SIG-M5 treated with dmso at 0.1 percent for 504 hours (cell line): ENCODE data around the gene EXD2.
"Not testable (repeated sequence)": the region's sequence is repeated elsewhere in the genome, so short reads cannot be mapped to it uniquely, and the experiment has no call there.

Source experiments
- DNase-seq: peaks from one replicate; lab custom pipeline; 2025; ENCODE audit not compliant: unreplicated experiment; lab: John Stamatoyannopoulos, UW

EXD2 gene, protein sequence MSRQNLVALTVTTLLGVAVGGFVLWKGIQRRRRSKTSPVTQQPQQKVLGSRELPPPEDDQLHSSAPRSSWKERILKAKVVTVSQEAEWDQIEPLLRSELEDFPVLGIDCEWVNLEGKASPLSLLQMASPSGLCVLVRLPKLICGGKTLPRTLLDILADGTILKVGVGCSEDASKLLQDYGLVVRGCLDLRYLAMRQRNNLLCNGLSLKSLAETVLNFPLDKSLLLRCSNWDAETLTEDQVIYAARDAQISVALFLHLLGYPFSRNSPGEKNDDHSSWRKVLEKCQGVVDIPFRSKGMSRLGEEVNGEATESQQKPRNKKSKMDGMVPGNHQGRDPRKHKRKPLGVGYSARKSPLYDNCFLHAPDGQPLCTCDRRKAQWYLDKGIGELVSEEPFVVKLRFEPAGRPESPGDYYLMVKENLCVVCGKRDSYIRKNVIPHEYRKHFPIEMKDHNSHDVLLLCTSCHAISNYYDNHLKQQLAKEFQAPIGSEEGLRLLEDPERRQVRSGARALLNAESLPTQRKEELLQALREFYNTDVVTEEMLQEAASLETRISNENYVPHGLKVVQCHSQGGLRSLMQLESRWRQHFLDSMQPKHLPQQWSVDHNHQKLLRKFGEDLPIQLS

DNA sequence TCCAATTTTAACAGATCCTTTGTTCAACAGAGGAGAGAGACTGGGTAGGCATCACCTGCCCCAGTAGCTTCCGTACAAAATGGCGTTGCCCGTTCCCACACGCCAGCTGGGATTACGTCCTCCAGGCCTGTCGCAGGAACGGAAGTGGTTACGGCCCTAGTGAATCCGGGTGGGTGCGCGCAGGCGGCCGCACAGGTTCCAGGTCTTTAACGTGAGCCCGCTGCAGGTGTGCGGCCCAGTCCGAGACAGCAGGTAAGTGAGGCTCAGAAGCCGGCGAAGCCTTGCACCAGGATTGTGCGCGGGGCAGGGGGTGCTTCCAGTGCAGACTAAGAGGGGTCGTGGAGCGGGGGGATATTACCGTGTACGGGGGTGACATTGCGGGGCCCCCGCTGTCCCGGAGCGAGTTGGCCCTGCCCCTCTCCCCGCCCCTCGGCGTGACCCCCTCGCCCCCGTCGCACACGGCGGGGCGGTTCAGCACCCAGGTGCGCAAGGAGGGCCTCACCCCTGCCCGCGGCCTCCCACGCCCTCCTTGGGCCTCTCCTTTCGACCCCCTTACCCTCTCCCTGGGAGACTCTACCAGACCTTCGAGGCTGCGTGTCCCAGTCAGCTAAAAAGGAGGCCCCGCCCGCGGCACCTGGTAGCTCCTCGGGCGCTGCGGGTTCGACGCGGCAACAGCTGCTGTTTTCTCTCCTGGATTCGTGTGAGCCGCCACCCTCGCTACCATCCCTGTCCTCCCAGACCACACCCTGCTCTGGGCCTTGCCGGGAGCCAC, at the start of gene EXD2:
Gene EXD2, plus strand, starts transcription at position 159 of the 772 bp plus-strand sequence. CDS start 17,973 bp downstream, outside the sequence.
- DNase-seq, result peak; percentile 86

DNA sequence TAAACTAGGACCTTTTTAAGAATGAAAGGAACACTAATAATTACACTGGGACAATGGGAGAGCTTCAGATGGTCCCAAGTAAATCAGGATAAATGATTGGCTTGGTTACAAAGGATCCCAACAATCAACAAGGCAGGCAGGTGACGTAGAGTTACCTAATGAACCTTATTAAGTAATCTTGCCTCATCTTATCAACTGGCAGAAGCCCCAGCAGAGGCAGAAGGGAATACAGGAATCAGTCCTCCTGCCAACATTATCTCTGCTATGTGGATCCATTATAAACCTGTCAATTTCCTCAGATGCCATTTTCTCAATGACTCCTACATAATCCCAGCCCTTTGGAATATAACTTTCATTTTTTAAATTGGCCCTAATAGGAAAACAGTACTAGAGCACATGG, 49.7 kb upstream of the EXD2 start:
- no peak for DNase-seq

DNA sequence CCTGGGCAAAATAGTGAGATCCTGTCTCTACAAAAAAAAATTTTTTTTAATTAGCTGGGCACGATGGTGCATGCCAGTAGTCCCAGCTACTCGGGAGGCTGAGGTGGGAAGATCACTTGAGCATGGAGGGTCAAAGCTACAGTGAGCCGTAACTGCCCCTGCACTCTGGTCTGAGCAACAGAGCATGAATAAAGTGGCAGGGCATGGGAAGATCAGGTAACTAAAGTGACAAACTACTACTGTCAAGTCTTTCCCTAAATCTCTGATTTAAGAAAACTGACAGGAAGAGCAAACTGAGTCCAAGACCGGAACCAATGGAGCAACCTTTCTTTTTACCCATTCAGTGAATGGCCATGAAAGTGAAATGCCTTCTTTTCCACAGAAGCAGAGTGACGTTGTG, 49.2 kb upstream of the EXD2 start:
- DNase-seq, result no peak

DNA sequence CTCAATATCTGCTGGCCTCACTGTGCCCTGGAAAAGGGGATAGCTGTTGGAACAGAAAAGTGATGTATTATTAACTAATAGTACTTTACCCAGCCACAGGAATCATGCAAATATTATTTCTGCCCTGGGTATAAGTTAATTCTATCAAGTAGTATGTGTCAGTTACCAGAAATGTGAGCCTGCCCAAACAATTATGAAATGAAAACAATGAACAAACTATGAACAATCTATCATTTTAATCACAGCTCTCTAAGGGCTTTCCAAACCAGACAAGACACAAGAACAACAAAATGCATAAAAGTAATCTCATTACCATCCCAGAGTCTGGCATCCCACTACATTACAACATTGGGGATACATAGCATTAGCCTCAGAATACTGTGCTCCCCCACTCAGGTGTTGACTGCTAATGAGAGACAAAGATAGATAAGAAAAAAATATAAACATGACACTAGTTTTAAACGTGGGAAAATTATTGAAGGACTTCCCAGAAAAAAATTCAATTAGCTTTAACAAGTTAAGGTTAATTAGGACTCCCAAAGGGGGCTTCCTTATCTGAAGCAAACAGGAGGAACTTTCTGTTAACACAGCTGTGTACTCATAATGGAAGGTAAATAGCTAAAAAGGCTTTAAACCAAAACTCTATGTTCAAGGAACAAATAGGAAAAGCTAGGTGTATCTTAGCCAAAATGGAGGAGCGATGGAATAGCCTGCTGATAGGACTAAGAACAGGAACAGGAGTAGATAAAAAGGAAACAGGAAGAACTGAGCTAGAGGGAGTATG, 41.6 kb upstream of the EXD2 start:
- DNase-seq, result no peak

DNA sequence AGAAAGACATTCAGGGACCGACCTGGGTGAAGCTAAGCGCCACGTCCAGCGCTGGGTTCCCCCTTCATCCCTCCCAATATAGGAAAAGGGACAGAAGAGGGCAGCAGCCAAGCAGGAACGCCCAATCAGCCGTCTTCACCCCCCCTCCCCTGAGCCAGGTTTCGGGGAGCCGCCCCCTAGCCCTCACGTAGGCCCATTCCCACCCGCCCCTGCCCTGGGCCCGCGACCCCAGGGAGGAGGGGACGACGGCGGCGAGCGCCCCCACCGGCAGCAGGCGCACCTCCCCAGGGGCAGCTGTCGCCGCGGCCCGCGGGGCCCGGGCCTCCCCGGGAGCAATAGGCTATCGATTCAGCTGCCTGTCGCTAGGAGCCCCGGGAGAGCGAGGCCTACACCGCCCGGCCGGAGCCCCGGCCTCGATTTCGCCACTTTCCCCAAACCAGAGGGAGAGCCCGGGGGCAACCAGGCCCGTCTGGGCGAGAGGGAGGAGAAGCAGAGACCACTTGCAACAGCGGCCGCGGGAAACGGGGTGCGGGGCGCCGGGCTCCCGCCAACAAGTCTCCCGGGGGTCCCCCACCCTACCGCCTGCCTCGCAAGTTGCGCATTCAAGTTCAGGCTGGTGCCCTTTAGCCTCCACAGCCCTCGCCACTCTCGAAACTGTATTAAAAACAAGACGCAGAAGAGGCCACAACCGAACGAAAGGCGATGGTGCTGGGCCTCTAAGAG, 39.7 kb upstream of the EXD2 start:
- DNase-seq, result peak; percentile 71

DNA sequence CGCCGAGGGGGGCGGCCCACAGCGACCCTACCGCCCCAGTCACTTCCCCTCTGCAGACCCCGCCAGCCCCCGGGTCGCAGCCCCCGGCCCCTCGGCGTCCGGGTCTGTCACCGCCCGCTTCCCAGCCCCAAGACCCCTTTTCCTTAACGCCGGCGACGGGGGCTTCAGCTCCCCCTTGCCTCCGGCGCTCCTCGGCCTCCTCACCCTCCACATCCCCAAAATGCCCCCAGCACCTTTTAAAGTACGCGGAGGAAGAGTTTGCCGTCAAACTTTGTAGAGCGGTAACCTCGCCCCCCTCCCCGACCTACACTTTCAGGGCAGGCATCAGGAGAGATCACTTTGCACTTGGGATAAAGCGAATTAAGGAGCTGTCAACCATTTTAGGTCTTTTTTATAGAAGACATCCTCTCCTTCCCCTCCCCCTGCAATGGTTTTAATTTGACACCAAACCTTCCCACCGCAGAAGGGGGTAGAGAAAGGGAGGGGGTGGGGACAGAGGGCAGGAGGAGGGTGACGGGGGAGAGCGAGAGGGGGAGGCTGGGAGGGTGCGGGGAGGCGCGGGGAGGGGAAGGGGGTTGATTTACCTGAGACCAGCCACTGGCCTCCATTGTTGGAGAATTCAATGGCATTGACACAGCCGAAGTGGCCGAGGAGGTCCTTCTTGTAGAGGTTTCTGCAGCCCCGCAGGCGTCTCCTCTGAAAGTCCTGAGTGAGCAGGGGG, 39.0 kb upstream of the EXD2 start:
- DNase-seq, result peak; percentile 28

DNA sequence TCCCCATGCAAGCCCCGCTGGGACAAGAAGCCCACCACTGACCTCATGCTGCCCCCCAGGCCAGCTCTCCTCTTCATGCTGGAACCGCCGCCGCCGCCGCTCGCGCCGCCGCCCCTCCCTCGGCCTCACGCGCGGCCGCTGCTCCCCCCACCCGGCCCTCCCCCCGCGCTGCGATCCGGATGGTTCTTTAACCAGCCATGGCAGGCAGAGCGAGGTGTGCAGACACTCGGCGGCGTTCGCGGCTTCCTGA, 38.5 kb upstream of the EXD2 start, which contains the start of gene DCAF5:
Gene DCAF5, minus strand, starts transcription at position 218 of the 250 bp plus-strand sequence. Its CDS starts 141 bp downstream, at position 77.
- DNase-seq, result peak; percentile 95

DNA sequence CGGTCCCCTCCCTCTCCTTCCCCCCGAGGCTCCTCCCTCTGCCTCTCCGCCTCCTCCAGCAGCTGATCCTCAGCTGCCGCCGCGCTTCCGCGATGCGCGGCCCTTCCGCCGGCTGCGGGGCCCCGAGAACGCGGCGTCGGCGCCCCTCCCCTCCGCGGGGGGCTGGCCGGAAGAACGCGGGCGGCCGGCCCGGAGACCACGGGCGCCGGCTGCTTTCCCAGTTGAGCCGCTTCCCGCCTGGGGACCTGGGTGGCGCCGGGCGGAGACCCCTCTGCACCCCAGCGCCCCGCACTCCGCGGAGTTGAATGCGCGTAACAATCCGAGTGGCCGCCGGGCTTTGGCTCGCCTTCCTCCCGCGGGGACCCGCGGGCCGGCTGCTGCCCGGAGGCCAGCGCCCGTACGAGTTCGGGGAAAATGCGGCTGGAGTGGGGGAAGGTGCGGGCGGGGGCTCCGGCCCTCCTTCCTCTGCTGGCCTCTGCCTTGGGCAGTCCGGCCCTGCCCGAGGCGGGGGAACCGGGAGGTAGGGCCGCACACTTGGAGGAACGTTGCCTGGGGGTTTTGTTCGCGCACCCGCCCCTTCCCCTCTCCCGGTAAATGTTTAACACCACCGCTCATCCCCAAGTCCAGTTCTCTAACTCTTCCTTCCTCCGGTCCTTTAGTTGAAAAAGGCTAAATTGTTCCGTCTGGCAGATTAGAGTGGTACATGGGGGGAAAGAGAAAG, 38.0 kb upstream of the EXD2 start:
- DNase-seq, result no peak

DNA sequence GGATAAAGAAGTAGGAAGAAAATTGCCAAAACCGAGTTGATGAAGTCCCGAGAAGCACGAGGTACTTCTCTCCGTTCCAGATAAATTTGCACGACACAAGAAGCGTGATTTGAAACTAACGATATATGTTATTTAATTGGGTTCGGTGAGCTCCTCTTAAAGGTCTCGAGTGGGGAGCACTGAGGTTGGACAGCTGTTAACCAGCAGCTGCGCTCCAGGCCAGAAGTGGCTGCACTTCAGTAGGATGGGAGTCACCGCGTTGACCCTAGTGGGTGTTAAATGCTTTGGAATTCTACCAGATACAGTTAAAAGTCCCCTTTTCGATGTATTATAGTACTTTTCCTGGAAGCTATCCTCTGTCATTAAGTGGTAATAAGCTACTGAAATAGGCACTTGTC, 37.4 kb upstream of the EXD2 start:
- DNase-seq, result no peak

DNA sequence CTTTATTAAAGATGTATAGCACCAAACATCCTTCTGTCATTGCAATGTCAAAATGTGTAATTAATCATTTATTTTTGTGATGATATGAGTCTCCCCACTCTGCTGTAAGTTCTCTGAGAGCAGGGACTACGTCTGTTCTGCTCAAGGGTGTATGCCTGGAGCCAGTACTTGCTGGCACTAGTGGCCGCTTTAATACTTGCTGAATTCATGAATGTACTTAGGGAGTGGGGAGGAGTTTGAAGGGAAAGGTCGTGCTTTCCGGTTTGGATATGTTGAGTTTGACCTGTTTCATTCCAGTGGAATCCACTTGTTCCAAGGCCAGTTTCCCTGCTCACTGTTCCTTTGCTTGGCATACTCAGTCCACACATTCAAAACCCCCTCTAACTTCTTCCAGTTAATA, 36.5 kb upstream of the EXD2 start:
- peak; percentile 54 for DNase-seq

DNA sequence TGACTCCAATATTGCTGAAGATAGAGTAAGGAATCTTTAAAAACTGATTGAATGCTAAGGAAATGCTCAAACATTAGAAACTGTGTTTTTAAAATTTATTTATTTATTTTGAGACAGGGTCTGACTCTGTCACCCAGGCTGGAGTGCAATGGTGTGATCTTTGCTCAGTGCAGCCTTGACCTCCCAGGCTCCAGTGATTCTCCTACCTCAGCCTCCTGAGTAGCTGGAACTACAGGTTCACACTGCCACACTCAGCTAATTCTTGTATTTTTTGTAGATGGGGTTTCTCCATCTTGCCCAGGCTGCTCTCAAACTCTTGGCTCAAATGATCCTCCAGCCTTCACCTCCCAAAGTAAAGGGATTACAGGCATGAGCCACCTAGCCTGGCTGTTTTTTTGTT, 35.1 kb upstream of the EXD2 start:
- no peak for DNase-seq

DNA sequence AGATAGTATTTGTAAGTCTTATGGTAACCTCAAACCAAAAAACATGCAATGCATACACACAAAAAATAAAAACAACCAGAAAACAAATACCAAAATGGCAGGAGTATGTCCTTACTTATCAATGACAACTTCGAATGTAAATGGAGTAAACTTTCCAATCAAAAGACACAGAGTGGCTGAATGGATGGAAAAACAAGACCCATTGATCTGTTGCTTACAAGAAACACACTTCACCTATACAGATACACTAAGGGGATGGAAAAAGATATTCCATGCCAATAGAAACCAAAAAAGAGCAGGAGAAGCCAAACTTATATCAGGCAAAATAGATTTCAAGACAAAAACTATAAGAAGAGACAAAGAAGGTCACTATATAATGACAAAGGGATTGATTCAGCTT, 29.7 kb upstream of the EXD2 start:
- no peak for DNase-seq

DNA sequence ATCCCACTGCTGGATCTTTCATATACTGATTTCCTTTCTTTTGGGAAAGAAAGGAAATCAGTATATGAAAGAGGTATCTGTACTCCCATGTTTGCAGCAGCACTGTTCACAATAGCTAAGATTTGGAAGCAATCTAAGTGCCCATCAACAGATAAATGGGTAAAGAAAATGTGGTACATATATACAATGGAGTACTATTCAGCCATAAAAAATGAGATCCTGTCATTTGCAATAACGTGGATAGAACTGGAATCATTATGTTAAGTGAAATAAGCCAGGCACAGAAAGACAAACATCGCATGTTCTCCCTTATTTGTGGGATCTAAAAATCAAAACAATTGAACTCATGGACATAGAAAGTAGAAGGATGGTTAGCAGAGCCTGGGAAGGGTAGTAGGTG, 25.5 kb upstream of the EXD2 start:
- DNase-seq, result not testable (repeated sequence)

DNA sequence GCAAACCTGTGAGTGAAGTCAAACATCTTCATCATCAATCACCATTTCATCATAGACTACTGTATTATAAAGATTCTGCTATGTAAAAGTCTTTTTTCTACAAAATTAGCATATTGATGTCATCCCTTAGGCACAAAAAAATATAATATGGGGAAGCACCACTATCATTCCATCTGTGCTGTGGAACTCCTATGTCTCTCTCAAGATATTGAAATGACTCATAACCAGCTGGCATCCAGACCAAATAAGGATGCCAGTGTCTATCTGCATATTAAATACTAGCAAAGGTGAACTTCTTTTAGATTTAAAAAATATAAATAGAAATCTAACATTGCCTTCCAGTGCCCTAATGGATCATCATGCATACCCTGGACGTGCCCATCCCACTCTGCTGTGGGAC, 20.5 kb upstream of the EXD2 start:
- no peak for DNase-seq

DNA sequence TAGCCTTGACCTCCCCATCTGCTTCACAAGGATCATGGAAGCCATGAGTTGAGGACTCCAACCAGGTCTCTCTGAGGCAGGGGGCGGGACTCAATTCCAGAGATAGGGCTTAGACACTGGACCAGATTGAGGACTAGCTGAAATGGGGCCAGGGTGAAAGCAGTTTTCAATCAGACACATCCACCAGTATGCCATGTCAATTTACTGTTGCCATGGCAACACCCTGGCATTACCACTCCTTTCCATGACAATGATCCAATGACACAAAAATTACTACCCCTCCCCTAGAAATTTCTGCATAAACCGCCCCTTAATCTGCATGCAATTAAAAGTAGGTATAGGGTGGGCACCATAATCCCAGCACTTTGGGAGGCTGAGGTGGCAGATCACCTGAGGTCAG, 19.7 kb upstream of the EXD2 start:
- no peak for DNase-seq

DNA sequence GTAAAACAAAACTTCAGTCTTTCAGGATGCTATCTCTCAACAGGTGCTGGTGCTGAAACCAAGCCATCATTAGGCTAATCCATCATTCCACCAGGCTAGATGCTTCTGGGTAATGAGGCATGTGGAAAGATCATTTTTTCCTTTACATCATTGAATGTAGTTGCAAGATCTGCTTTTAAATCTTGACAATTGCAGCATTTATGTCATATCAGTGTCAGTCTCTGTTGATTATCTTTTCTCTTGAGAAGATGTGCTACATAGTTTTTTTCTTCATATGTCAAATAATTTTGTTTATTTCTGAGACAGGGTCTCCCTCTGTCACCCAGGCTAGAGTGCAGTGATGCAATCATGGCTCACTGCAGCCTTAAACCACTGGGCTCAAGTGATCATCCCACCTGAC, 16.2 kb upstream of the EXD2 start:
- no peak for DNase-seq

DNA sequence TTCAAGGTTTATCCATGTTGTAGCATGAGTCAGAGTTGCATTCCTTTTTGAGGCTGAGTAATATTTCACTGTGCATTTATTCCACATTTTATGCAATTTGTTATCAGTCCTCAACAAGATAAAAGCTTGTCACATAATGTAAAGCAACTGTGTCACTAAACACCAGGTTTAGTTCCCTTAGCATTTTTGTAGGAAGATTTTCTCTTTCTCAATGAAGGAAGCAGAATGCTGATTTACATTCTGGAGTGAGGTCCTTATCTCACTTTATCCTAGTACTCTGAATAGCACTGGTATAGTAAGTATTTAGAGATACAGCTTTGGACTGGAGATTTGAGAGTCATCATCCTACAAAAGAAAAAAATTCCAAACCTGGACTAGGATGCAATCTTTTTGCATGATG, 9.8 kb upstream of the EXD2 start:
- DNase-seq, result no peak

DNA sequence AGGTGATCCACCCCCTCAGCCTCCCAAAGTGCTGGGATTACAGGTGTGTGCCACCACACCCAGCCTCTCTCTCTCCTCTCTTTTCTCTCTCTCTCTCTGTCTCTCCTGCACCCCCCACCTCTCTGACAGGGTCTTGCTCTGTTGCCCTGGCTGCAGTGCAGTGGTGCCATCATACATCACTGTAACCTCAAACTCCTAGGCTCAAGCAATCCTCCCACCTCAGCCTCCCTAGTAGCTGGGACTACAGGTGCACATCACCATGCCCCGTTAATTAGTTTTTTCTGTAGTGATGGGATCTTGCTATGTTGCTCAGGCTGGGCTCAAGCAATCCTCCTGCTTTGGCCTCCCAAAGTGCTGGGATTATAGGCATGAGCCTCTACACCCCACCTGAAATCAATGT, 8.7 kb upstream of the EXD2 start:
- DNase-seq, result not testable (repeated sequence)

DNA sequence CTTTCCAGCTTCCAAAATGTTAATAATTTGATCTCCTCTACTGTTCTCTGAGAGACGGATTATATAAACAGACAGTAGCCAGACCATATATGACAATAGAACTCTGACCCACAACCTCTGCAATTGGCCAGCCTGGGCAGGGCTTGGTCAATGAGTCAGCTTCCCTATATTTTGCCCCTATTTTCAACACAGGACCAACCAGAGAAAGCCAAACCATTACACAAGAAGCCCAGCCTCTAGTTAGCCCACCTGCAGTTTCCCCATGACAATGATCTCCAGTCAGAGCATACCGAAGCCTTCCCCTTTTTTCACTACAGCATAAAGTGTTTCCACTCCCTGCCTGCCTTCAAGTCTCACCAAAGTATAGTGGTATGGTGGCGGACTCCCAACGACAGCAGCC, 7.6 kb upstream of the EXD2 start:
- peak; percentile 86 for DNase-seq
